ENCODE data around the gene MEI4.

GRCh38 chr6:77688649-77689048, 35.8 kb downstream of the MEI4 start:
- TF ChIP-seq TEAD4 (IDR thresholded peaks at IDR 0.05; ENCODE audit: low read depth, low read length) (no peak), POLR2A (IDR thresholded peaks at IDR 0.05; ENCODE audit: control extremely low read depth in 1 of 2, low read depth in 2 of 2, low read length in 2 of 2) (no peak), JUN (IDR thresholded peaks at IDR 0.05; ENCODE audit: low read depth, low read length) (no peak), RFX5 (IDR thresholded peaks at IDR 0.05; ENCODE audit: borderline replicate concordance, low read depth, low read length) (no peak), EZH2 (IDR thresholded peaks at IDR 0.05; ENCODE audit: low read depth, low read length, severe bottlenecking) (no peak), USF2 (IDR thresholded peaks at IDR 0.05; ENCODE audit: low read length) (no peak), SP2 (IDR thresholded peaks at IDR 0.05; ENCODE audit: low read length) (no peak), SIX5 (IDR thresholded peaks at IDR 0.05; ENCODE audit: low read depth, low read length) (no peak), SP1 (IDR thresholded peaks at IDR 0.05; ENCODE audit: low read depth, low read length) (no peak), TAF1 (IDR thresholded peaks at IDR 0.05; ENCODE audit: low read depth, low read length) (no peak), CREB1 (IDR thresholded peaks at IDR 0.05) (no peak), PHF8 (conservative IDR thresholded peaks at IDR 0.05; ENCODE audit: low read depth, low read length) (no peak)
- TF ChIP-seq, protein P1, sequence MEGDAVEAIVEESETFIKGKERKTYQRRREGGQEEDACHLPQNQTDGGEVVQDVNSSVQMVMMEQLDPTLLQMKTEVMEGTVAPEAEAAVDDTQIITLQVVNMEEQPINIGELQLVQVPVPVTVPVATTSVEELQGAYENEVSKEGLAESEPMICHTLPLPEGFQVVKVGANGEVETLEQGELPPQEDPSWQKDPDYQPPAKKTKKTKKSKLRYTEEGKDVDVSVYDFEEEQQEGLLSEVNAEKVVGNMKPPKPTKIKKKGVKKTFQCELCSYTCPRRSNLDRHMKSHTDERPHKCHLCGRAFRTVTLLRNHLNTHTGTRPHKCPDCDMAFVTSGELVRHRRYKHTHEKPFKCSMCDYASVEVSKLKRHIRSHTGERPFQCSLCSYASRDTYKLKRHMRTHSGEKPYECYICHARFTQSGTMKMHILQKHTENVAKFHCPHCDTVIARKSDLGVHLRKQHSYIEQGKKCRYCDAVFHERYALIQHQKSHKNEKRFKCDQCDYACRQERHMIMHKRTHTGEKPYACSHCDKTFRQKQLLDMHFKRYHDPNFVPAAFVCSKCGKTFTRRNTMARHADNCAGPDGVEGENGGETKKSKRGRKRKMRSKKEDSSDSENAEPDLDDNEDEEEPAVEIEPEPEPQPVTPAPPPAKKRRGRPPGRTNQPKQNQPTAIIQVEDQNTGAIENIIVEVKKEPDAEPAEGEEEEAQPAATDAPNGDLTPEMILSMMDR (IDR thresholded peaks at IDR 0.05; ENCODE audit: control extremely low read depth in 1 of 3, insufficient read depth in 1 of 3, low read depth in 1 of 3, low read length in 3 of 3), result no peak

All from H1 (cell line).